HG03095 (cell line): ENCODE data around the gene NOTO.
"Not testable (repeated sequence)": the region's sequence is repeated elsewhere in the genome, so short reads cannot be mapped to it uniquely, and the experiment has no call there.

Experiments used
- ATAC-seq: cut with Tn5 transposase; IDR thresholded peaks from one replicate; pipeline ENCODE4 v1.9.1; 2021; ENCODE audit warnings: moderate library complexity; ENCODE audit not compliant: unreplicated experiment

NOTO gene

GRCh38 chr2:73202156-73203054, at the start of gene NOTO:
Gene NOTO, plus strand, starts transcription at chr2:73202574. Its CDS starts 93 bp downstream, at chr2:73202667.
- no peak for ATAC-seq

DNA sequence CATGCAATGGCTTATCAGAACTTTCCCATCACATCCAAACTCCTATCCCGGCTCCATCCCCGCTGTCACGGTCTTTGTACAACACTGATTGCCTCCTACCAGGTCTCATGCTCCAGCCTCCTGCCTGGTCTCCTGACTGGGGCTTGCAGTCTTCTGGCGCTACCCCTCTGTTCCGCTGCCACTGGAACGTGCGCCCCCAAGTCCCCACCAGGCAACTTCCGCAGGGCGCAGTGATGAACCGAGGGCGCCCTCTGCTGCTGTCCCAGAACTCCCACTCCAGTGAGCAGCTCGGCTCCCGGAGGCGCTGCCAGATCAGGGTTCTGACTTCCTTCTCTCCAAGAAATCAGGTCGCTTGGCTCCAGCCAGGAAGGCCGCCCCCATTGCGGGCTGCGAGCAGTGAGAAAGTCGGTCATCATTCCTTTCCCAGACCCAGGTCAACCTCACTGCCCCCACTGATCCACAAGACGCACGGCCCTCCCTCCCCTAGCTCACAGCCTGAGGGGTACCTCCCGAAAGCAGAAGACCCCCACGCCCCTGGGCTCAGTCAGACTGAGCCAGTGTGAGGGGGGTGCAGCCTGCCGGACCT, 45.7 kb upstream of the NOTO start:
- no peak for ATAC-seq

DNA sequence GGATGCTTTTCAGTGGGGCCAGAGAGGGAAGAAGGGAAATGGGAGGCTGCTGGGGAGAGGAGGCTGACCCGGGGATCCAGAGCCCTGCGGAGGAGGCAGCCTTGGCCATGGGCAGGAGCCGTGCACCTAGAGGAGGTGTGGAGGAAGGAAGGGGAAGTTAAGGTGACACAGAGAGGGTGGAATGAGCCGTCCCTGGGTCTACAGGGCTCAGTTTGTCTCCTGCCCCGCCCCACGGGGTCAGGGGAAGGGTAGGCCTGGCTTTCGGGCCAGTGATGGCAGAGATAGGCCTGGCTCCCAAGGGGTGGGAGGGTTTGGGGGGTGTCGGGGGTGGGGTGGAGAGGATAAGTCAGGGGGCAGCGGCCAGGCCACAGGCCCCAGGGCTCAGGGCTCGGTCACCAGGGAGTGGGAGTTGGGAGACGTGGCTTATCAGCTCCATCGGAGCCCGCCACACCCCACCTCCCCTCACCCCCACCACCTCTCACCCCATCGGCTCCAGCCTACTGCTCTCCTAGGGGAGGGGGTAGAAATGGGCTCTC, 39.5 kb upstream of the NOTO start:
- no peak for ATAC-seq

DNA sequence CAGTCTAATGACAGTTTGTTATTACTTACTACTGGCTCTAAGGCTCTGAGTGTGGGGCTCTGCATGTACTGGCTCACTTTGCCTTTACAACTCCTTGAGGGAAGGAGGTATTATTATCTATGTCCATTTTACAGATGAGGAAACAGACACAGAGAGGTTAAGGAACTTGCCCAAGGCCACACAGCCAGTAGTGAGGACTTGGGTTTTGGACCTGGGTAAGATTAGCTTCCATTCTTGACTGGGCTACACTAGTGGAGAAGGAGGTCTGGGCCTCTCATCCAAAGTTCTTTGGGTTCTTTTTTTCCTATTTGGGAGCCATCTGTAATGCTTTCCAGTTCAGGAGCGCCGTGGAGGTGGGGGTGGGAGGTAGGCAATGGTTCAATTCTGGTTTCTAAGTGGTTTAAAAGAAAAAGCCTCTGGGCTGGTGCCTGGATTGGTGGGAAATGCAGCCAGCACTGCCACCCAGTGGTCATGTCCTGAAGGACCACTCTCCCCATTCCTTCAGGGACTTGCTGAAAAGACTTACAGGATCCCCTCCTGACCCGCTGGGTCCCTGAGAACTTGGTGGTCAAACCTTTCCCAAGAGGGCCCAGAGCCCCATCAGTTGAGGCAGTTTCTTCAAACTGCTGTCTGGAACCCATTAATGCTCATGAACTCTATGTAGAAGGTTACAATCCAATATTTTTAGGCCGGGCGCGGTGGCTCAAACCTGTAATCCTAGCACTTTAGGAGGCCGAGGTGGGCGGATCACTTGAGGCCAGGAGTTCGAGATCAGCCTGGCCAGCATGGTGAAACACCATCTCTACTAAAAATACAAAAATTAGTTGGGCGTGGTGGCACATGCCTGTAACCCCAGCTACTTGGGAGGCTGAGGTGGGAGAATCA, 38.6 kb upstream of the NOTO start:
- no peak for ATAC-seq

DNA sequence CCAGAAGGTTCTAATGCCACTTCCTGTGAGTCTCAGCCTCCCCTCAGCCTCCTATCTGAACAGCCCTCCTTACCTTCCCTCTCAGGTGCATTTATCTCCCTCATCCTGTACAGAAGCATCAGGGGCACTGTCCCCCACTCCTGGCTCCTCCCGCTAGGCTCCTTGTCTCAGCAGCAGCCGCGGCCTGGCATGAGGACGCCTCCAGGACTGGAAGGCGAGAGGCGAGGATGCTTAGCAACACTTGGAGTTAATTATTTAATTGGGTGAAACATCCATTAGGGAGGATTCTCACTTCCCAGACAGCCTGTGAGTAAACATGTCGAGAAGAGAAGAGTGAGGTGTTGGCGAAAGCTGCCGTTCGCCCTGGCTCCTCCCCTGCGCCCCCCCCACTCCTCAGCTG, 36.4 kb upstream of the NOTO start:
- ATAC-seq, result not testable (repeated sequence)

DNA sequence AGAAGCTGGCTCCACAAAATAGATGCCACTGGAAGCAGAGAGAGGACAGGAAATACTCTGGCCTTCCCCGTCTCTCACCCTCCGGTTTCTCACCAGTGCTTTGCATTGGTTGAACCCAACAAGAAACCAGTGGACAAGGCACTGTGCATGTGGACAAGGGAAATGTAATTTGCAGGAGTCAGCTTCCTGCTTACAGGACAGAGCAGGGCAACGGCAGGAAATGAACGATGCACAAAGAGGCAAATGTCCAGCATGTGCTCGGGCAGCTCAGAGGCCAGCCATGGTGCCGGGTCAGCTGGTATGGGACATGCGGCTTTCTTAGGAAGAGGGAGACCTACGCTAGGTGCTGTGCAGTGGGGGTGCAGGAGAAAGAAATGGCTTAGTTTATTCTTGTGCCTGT, 35.6 kb upstream of the NOTO start:
- ATAC-seq, result not testable (repeated sequence)

DNA sequence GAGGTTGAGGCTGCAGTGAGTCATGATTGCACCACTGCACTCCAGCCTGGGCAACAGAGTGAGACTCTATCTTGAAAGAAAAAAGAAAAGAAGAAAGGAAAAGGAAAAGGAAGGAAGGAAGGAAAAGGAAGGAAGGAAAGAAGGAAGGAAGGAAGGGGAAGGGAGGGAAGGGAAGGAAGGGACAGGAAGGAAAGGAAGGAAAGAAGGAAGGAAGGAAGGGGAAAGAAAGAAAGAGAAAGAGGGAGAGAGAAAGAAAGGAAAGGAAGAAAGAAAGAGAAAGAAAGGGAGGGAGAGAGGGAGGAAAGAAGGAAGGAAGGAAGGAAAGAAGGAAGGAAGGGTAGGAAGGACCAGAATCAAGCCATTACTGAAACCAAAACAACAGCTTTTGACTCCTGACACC, 34.0 kb upstream of the NOTO start:
- ATAC-seq, result not testable (repeated sequence)

DNA sequence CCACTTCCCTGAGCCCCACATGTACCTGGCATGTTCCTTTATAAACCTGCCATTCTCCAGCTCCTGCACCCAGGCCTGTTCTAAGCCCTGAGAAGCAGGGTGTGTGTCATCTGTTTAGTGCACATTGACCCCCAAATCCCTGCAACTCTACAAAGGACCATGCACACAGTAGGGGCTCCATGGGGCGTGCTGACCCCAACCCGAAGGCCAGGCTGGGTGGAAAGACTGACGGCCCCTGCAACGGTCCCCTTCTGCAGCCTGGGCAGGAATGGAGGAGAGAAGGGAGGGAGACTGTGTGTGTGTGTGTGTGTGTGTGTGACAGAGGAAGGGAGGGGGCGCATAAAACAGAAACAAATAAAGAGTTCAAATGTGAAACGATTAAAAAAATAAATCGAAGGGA, 32.0 kb upstream of the NOTO start:
- ATAC-seq, result not testable (repeated sequence)

DNA sequence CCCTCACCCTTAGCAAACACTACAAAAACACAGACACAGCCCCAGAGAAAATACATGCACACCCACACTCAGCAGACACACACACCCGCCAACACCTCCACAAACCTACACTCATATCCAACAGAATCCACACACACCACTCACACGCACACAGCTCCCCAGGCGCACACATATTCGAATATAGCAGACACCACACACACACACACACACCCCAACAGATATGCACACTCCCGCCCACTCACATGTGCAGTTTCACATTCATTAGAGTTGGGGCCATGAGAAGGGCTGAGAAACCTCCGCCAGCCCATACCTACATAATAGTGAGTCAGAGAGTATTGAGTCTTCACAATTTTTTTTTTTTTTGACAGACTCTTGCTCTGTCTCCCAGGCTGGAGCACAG, 29.4 kb upstream of the NOTO start:
- peak; percentile 48 for ATAC-seq

DNA sequence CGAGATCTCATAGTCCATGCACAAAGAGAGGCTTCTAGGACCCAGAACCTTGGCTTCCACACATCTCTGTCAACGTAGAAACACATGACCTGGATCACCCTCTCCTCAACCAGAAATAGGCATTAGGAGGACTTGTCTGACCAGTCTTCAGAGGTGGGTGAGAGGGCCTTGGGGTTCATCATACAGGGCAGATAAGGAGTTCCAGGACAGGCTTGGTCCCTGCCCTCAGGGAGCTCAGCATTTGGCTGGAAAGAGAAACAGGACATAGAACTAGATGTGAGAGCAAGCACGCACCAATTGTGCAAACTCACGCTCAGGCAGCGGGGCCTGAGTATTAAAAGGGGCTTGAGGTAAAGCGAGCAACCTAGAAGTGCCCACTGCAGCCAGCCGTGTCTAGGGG, 28.6 kb upstream of the NOTO start:
- ATAC-seq, result no peak

- no peak for ATAC-seq
These were observed 28.1 kb upstream of the NOTO start for GRCh38 chr2:73174244-73174643.

DNA sequence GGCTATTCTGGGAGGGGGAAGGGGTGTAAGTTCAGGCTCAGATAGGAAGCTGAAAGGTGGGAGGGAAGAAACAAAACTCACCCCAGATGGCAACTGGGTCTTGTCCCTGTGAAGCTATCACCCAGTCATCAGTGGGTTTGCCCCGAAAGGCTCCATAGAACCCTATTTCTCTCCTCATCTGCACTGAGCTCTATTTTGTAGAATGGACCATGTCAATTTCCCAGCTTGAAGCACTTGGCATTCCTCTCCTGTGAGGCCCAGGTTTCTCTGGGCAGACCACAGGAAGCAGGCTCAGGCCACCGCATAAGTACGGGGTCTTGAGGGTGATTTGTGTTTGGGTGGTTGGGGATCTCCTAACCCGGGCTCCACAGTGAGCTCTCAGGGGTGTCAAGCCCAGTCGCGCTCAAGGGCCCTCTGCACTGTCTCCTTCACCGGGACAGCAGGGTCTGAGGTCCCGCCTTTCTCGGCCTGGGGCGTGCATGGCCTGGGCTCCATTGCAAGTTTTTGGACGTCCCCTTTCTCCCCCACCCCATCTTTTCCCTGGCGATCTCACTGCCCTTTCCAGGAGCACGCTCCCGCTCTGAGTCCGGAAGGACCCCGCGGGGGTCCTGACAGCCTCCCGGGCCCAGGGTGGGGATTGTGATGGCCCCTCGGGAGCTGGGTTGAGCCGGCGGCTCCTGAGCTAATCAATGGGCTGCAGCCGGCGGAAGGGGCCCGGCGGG, 27.3 kb upstream of the NOTO start:
- ATAC-seq, result no peak

DNA sequence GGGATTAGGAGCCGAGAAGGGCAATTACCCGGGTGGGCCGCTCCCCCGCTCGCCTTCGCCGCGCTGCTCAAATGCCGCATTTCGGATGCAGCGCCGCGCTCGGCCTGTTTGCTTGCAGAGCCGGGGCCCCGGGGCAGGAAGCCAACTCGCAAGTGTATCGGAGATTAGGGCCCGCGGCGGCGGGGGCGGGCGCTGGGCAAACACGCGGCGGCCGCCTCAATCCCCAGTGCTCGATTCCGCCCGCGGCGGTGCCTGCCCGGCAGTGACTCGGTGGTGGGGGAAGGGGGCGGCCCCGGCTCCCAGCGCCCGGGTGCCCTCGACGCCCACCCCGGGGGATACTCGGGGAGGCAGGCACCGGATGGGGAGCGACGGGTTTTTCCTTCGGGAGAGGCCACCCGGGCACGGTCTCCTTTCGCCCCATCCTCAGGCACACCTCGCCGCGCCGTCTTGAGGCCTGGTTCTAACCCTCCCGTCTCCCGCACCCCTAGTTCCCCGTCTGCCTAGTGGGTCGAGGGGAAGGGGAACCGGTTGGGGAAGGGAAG, 26.6 kb upstream of the NOTO start:
- ATAC-seq, result no peak

DNA sequence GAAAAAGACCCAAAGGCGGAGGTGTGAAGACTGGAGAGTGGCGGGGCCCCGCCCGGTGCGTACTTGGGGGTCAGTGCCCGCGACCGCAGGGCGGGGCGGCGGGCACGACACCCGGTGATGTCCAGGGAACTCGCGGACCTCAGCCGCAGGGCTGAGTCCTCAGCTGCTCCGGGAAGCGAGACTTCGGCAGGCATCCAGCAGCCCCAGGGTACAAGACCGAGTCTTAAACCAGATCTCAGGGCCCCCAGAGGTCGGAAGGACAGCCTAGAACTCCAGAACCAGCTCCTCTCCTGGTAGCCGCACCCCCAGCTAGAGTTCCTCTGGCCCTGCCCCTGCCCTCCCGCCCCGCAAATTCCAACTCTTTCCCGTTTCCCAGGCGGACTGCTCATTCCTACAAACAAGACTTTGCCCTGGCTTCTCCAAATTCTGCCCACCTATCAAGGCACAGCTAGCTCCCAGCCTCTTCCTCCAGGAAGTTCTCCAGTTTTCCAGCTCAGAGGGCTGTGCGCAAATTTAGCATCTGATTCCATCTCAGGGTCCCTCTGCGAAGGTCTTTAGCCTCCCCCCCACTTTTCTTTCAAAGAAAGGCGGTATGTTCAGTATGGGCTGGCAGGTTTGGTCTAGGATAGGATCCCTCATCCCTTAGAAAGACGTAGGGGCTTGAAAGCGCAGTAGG, 26.0 kb upstream of the NOTO start:
- no peak for ATAC-seq

- ATAC-seq, result peak; percentile 73
These were observed 25.3 kb upstream of the NOTO start for GRCh38 chr2:73176881-73177644.

DNA sequence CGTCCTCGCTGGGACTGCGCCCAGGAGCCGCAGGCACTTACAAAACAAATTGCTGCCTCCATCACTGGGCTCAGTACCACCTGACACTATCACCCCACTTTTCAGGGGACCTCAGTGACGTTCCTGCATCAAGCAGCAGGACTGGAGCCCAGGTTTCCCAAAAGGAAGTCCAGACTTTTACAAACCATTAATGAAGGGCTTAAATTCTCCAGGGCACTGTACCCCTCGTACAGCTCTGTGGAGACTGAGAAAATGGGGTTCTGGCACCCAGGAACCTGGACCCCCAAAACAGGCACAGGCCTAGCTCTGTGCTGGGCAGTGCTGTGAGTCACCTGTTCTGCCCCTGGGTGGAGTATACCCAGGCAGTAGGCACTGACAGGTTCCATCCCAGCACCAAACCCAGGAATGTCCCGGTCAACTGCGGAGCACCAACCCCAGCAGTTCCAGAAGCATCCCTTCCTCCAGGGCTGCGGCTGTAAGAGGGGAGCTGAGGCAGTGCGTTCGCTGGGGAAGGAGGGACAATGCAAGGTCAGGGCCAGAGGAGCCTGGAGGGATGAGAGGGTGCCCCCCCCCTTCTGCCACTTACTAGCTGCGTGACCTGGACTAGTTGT, 24.6 kb upstream of the NOTO start:
- ATAC-seq, result no peak

- no peak for ATAC-seq
These were observed 16.4 kb upstream of the NOTO start for GRCh38 chr2:73185965-73186364.

- no peak for ATAC-seq
These were observed 14.8 kb upstream of the NOTO start for GRCh38 chr2:73187549-73187948.

GRCh38 chr2:73197579-73197978, 4.8 kb upstream of the NOTO start:
- ATAC-seq, result no peak
